Keratinocyte (primary cell): Measurements from ENCODE around the gene AP2A2. TPM values are rescaled to one million over a fixed set of nuclear protein-coding genes. Genes with fewer than 3 reads are reported as not detected.

ENCODE experiments used
- DNase-seq: peaks from one replicate; pipeline ENCODE4 v3.0.0-alpha.2; 2011; ENCODE audit warnings: low read depth, missing footprints, low spot score
- FAIRE-seq: peaks from 2 replicates; lab custom pipeline; 2011; peaks lifted over from hg19 to GRCh38; lab: Jason Lieb, UNC
- H2AFZ ChIP-seq: 2 replicates; pipeline ENCODE4 v1.6.0; 2012; ENCODE audit warnings: low read length, control low read depth, inconsistent platforms; ENCODE audit not compliant: control insufficient read depth
- H3K27ac ChIP-seq: 2 replicates; pipeline ENCODE4 v1.5.1; 2011; ENCODE audit warnings: low read length; ENCODE audit not compliant: control insufficient read depth, insufficient read depth
- H3K27me3 ChIP-seq: 3 replicates; pipeline ENCODE4 v1.6.0; 2011; ENCODE audit warnings: low read length; ENCODE audit not compliant: control insufficient read depth, insufficient read depth; ENCODE audit errors: extremely low read depth
- H3K36me3 ChIP-seq, 2 experiments: 2 replicates in 1 of 2; 3 replicates in 1 of 2; pipeline ENCODE4 v1.5.1; 2011; ENCODE audit warnings: low read length in 2 of 2, mild to moderate bottlenecking in 1 of 2; ENCODE audit not compliant: control insufficient read depth in 2 of 2, insufficient read depth in 2 of 2; ENCODE audit errors: extremely low read depth in 1 of 2
- H3K4me1 ChIP-seq: 3 replicates; pipeline ENCODE4 v1.5.1; 2011; ENCODE audit warnings: low read length; ENCODE audit not compliant: control insufficient read depth, insufficient read depth; ENCODE audit errors: extremely low read depth
- H3K4me2 ChIP-seq: 3 replicates; pipeline ENCODE4 v1.6.0; 2011; ENCODE audit warnings: low read depth, low read length; ENCODE audit not compliant: control insufficient read depth, insufficient read depth; ENCODE audit errors: extremely low read depth
- H3K4me3 ChIP-seq, 3 experiments: fragments of 200-600 bp in 1 of 3; sonication (generic) in 1 of 3; 2 replicates in 2 of 3; 3 replicates in 1 of 3; pipeline ENCODE4 v1.5.1; 2011 to 2016; ENCODE audit warnings: low read length in 3 of 3, mild to moderate bottlenecking in 3 of 3, control low read depth in 2 of 3, inconsistent platforms in 1 of 3, low read depth in 1 of 3, mixed read lengths in 1 of 3, mixed run types in 1 of 3, moderate library complexity in 1 of 3; ENCODE audit not compliant: control insufficient read depth in 2 of 3, insufficient read depth in 2 of 3; ENCODE audit errors: extremely low read depth in 1 of 3
- H3K79me2 ChIP-seq: 2 replicates; pipeline ENCODE4 v1.6.0; 2012; ENCODE audit warnings: low read length; ENCODE audit not compliant: control insufficient read depth, insufficient read depth
- H3K9ac ChIP-seq: 3 replicates; pipeline ENCODE4 v1.6.0; 2011; ENCODE audit warnings: low read length; ENCODE audit not compliant: control insufficient read depth, insufficient read depth; ENCODE audit errors: extremely low read depth
- H3K9me1 ChIP-seq: 3 replicates; pipeline ENCODE4 v1.6.0; 2011; ENCODE audit warnings: low read length; ENCODE audit not compliant: control insufficient read depth, insufficient read depth; ENCODE audit errors: extremely low read depth
- H3K9me3 ChIP-seq: 2 replicates; pipeline ENCODE4 v1.5.1; 2012; ENCODE audit warnings: low read depth, low read length; ENCODE audit not compliant: control insufficient read depth
- H4K20me1 ChIP-seq: 3 replicates; pipeline ENCODE4 v1.6.0; 2011; ENCODE audit warnings: low read length; ENCODE audit not compliant: control insufficient read depth, insufficient read depth; ENCODE audit errors: extremely low read depth
- EZH2 ChIP-seq: IDR thresholded peaks from one replicate; pipeline ENCODE4 v1.6.1; 2012; ENCODE audit warnings: inconsistent platforms, mild to moderate bottlenecking, low read length, moderate library complexity
- dilution Hi-C: fragments of 300-500 bp; cut with MboI; formaldehyde crosslinking; loops from one replicate; pipeline ENCODE4 v1.7.0; 2020; ENCODE audit warnings: low sequenced_read_pairs; ENCODE audit not compliant: extremely low pct_ligation_motif_present
- polyA plus RNA-seq, 5 experiments: library from polyadenylated mRNA; depleted of rRNA in 3 of 5; stranded (reverse) in 3 of 5; stranded (forward) in 1 of 5; unstranded in 1 of 5; fragments of >200 nt; gene quantifications; 1 replicate in 1 of 5; 2 replicates in 3 of 5; 3 replicates in 1 of 5; pipeline versions ENCODE4 v1.2.1 to v1.2.3, GENCODE V29; 2011 to 2012; ENCODE audit warnings: missing spikeins in 2 of 5, low read depth in 1 of 5, low replicate concordance in 1 of 5
- TF ChIP-seq, protein P1 (sequence below), 3 experiments: IDR thresholded peaks in 1 of 3; conservative IDR thresholded peaks in 1 of 3; optimal IDR thresholded peaks in 1 of 3; 2 replicates in 2 of 3; 3 replicates in 1 of 3; pipeline versions ENCODE3 to v1.5.1; 2011; ENCODE audit warnings: low read length in 3 of 3, mild to moderate bottlenecking in 3 of 3, moderate library complexity in 2 of 3, control low read depth in 1 of 3, inconsistent platforms in 1 of 3; ENCODE audit not compliant: insufficient read depth in 2 of 3; ENCODE audit errors: extremely low read depth in 1 of 3

The AP2A2 gene
- polyA plus RNA-seq, 1 donor (not counting 4 experiments of a cell fraction or from before 2014, with no cell fraction given): 47.8 TPM

DNA sequence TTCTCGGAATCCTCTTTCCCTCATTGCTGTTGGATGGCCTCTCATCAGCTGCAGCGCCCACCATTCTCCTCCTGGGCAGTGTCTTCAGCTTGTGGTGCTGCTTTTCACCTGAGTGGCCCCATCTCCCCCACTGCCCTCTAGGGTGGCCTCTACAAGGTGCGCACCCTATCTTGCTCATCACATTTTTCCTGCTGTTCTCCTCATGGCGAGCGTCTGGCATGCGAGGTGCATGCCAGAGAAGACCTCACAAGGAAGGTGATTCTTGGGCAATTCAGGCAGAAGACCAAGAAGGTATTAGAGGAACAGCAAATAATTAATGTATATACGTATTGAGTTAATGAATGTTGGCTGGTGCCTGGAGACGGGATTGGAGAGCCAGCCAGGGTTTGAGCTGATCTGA, 3.1 kb downstream of the AP2A2 start:
- Histone ChIP-seq H3K4me3 (no peak overlapping the region), H3K9me1 (peaks cover 5% of the 10 kb centered on the region), H3K27me3 (no peaks in the 10 kb centered on the region), H2AFZ (no peak overlapping the region), H3K36me3 (peaks cover 9 to 16% of the 10 kb centered on the region in 2 experiments), H3K4me1 (peaks cover 10% of the 10 kb centered on the region), H3K9ac (no peak overlapping the region), H4K20me1 (peaks cover 3% of the 10 kb centered on the region), H3K4me2 (no peak overlapping the region), H3K27ac (no peak overlapping the region), H3K9me3 (no peaks in the 10 kb centered on the region), H3K79me2 (peaks cover 71% of the 10 kb centered on the region)
- DNase-seq (no peak), FAIRE-seq (no peak)
- dilution Hi-C loops: no loop called here
- no peak for TF ChIP-seq EZH2
- TF ChIP-seq, protein P1, sequence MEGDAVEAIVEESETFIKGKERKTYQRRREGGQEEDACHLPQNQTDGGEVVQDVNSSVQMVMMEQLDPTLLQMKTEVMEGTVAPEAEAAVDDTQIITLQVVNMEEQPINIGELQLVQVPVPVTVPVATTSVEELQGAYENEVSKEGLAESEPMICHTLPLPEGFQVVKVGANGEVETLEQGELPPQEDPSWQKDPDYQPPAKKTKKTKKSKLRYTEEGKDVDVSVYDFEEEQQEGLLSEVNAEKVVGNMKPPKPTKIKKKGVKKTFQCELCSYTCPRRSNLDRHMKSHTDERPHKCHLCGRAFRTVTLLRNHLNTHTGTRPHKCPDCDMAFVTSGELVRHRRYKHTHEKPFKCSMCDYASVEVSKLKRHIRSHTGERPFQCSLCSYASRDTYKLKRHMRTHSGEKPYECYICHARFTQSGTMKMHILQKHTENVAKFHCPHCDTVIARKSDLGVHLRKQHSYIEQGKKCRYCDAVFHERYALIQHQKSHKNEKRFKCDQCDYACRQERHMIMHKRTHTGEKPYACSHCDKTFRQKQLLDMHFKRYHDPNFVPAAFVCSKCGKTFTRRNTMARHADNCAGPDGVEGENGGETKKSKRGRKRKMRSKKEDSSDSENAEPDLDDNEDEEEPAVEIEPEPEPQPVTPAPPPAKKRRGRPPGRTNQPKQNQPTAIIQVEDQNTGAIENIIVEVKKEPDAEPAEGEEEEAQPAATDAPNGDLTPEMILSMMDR (optimal IDR thresholded peaks at IDR 0.05 in 1 of 3, IDR thresholded peaks at IDR 0.05 in 1 of 3, conservative IDR thresholded peaks at IDR 0.05 in 1 of 3; ENCODE audit: extremely low read depth in 1 of 3, insufficient read depth in 2 of 3, low read length in 3 of 3): no peak

DNA sequence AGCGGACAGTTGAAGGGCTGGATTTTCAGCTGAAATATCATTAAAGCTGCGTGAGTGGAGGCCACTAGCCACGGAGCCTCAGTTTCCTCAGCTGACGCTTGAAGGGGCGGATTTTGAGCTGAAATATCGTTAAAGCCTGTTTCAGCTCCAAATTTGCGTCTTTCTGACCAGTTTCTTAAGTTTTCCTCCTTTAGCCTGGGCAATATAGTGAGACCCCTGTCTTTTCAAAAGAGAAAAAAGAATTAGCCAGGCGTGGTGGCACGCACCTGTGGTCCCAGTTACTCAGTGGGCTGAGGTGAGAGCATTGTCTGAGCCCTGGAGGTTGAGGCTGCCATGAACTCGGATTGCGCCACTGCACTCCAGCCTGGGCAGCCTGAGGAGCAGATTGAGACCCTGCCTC, 3.7 kb downstream of the AP2A2 start:
- DNase-seq: no peak
- no peak overlapping the region for H3K4me2 ChIP-seq
- no peak for TF ChIP-seq EZH2
- TF ChIP-seq, protein P1 (optimal IDR thresholded peaks at IDR 0.05 in 1 of 3, IDR thresholded peaks at IDR 0.05 in 1 of 3, conservative IDR thresholded peaks at IDR 0.05 in 1 of 3; ENCODE audit: extremely low read depth in 1 of 3, insufficient read depth in 2 of 3, low read length in 3 of 3): no peak
- H3K79me2 ChIP-seq: peaks cover 77% of the 10 kb centered on the region
- H2AFZ ChIP-seq: no peak overlapping the region
- H3K36me3 ChIP-seq: peaks cover 9 to 16% of the 10 kb centered on the region in 2 experiments
- dilution Hi-C loops: no loop called here
- H3K4me3 ChIP-seq: no peak overlapping the region
- H3K9ac ChIP-seq: no peak overlapping the region
- peaks cover 3% of the 10 kb centered on the region for H4K20me1 ChIP-seq
- no peak for FAIRE-seq
- H3K4me1 ChIP-seq: peaks cover 10% of the 10 kb centered on the region
- peaks cover 5% of the 10 kb centered on the region for H3K9me1 ChIP-seq
- H3K27me3 ChIP-seq: no peaks in the 10 kb centered on the region
- H3K9me3 ChIP-seq: no peaks in the 10 kb centered on the region
- no peak overlapping the region for H3K27ac ChIP-seq
